Smooth muscle cell of the brain vasculature (primary cell): Measurements from ENCODE around the gene CLEC2A.
"Not testable (repeated sequence)": the region's sequence is repeated elsewhere in the genome, so short reads cannot be mapped to it uniquely, and the experiment has no call there.

Experiments
- DNase-seq: peaks from one replicate; pipeline ENCODE4 v3.0.0-alpha.2; 2012; ENCODE audit warnings: low read depth, low spot score

CLEC2A gene

GRCh38 chr12:9881988-9882387, 50.2 kb downstream of the CLEC2A start:
- no peak for DNase-seq

GRCh38 chr12:9881246-9881645, 50.9 kb downstream of the CLEC2A start, which contains the start of gene KLRF2:
TSS of gene KLRF2 (plus strand) at chr12:9881489. CDS start at chr12:9881596, 107 bp downstream.
- no peak for DNase-seq

GRCh38 chr12:9880532-9881078, 51.6 kb downstream of the CLEC2A start:
- no peak for DNase-seq

- not testable (repeated sequence) for DNase-seq
Observed at GRCh38 chr12:9876120-9876519, 56.0 kb downstream of the CLEC2A start.

GRCh38 chr12:9872742-9873141, 59.4 kb downstream of the CLEC2A start:
- DNase-seq = no peak

GRCh38 chr12:9872162-9872561, 60.0 kb downstream of the CLEC2A start:
- no peak for DNase-seq

GRCh38 chr12:9870286-9870866, 61.8 kb downstream of the CLEC2A start:
- DNase-seq = no peak

GRCh38 chr12:9869307-9870161, 62.6 kb downstream of the CLEC2A start, which contains the start of gene CLEC2B:
TSS of gene CLEC2B (minus strand) at chr12:9869354.
- DNase-seq = peak; percentile 40

- DNase-seq = no peak
Observed at GRCh38 chr12:9868951-9869306, 63.2 kb downstream of the CLEC2A start.

- no peak for DNase-seq
Observed at GRCh38 chr12:9868311-9868801, 63.8 kb downstream of the CLEC2A start.

GRCh38 chr12:9867531-9867930, 64.6 kb downstream of the CLEC2A start:
- no peak for DNase-seq

GRCh38 chr12:9866860-9867269, 65.3 kb downstream of the CLEC2A start:
- DNase-seq = no peak

- no peak for DNase-seq
Observed at GRCh38 chr12:9864913-9865675, 67.1 kb downstream of the CLEC2A start.
